ENCODE results near the gene SPRYD4.

DNA sequence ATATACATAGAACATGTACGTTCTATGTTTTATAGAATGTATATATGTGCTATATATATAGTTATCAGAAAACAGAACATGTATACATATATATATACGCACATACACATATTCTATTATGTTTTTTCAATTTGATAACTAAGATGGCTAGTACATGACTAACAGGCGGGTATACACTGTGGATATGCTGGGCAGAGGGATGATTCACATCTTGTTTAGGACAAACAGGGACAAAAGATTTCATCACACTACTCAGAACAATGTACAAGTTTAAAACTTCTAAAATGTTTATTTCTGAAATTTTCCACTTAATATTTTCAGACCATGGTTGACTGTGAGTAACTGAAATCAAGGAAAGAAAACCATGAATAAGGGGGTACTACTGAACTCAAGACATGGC, 36.5 kb upstream of the SPRYD4 start:
- no peak for TF ChIP-seq POLR2A (IDR thresholded peaks at IDR 0.05)
- TF ChIP-seq, protein P1, sequence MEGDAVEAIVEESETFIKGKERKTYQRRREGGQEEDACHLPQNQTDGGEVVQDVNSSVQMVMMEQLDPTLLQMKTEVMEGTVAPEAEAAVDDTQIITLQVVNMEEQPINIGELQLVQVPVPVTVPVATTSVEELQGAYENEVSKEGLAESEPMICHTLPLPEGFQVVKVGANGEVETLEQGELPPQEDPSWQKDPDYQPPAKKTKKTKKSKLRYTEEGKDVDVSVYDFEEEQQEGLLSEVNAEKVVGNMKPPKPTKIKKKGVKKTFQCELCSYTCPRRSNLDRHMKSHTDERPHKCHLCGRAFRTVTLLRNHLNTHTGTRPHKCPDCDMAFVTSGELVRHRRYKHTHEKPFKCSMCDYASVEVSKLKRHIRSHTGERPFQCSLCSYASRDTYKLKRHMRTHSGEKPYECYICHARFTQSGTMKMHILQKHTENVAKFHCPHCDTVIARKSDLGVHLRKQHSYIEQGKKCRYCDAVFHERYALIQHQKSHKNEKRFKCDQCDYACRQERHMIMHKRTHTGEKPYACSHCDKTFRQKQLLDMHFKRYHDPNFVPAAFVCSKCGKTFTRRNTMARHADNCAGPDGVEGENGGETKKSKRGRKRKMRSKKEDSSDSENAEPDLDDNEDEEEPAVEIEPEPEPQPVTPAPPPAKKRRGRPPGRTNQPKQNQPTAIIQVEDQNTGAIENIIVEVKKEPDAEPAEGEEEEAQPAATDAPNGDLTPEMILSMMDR (IDR thresholded peaks at IDR 0.05), result no peak

Data from heart left ventricle (tissue), 13 donors.